Measurements from ENCODE around the gene ZNF560. TPM values are rescaled to one million over a fixed set of nuclear protein-coding genes. Genes with fewer than 3 reads are reported as not detected.
"Not testable (repeated sequence)": the region's sequence is repeated elsewhere in the genome, so short reads cannot be mapped to it uniquely, and the experiment has no call there.

ZNF560 gene
- polyA plus RNA-seq (2012; ENCODE audit: low read depth, missing spikeins): 0.23 TPM

GRCh38 chr19:9498183-9498902 is at the start of gene ZNF560:
ZNF560 (minus strand) TSS chr19:9498616; CDS start chr19:9475313, 23,303 bp downstream.
- FAIRE-seq (no peak), DNase-seq (ENCODE audit: insufficient read length, low spot score) (no peak)
- TF ChIP-seq PAX5 (IDR thresholded peaks at IDR 0.05; ENCODE audit: insufficient read depth, low read length, severe bottlenecking) (no peak), POU2F2 (IDR thresholded peaks at IDR 0.05; ENCODE audit: low read depth, low read length) (no peak), SPI1 (IDR thresholded peaks at IDR 0.05; ENCODE audit: low read depth, low read length) (no peak), POLR2AphosphoS5 (IDR thresholded peaks at IDR 0.05; ENCODE audit: low read depth, low read length) (no peak), POLR2A (IDR thresholded peaks at IDR 0.05; ENCODE audit: low read depth, low read length) (no peak), TAF1 (IDR thresholded peaks at IDR 0.05; ENCODE audit: low read depth, low read length) (no peak)

- no peak for DNase-seq (ENCODE audit: insufficient read length, low spot score)
- TF ChIP-seq POU2F2 (IDR thresholded peaks at IDR 0.05; ENCODE audit: low read depth, low read length) (no peak), TAF1 (IDR thresholded peaks at IDR 0.05; ENCODE audit: low read depth, low read length) (no peak)
- no peak for FAIRE-seq
Measured at GRCh38 chr19:9547870-9548269, 49.5 kb upstream of the ZNF560 start.

GRCh38 chr19:9541281-9541680 is 42.9 kb upstream of the ZNF560 start:
- not testable (repeated sequence) for FAIRE-seq; DNase-seq (ENCODE audit: insufficient read length, low spot score)

GRCh38 chr19:9539921-9540320 is 41.5 kb upstream of the ZNF560 start:
- not testable (repeated sequence) for DNase-seq (ENCODE audit: insufficient read length, low spot score); FAIRE-seq

GRCh38 chr19:9539201-9539600 is 40.8 kb upstream of the ZNF560 start:
- FAIRE-seq; DNase-seq (ENCODE audit: insufficient read length, low spot score): not testable (repeated sequence)

GRCh38 chr19:9538183-9539058 is 40.0 kb upstream of the ZNF560 start, which contains the start of gene ZNF426:
ZNF426 (minus strand) TSS chr19:9538645; CDS start chr19:9536232, 2,413 bp downstream.
- FAIRE-seq (peak; percentile 92), DNase-seq (ENCODE audit: insufficient read length, low spot score) (peak; percentile 83)
- TF ChIP-seq SPI1 (IDR thresholded peaks at IDR 0.05; ENCODE audit: low read depth, low read length) (no peak), POLR2A (IDR thresholded peaks at IDR 0.05; ENCODE audit: low read depth, low read length) (0 out of 2 replicates have a peak, but pooled peaks have one; percentile 32), POU2F2 (IDR thresholded peaks at IDR 0.05; ENCODE audit: low read depth, low read length) (peak; percentile 76; the same call in 1 of the 2 replicates), PAX5 (IDR thresholded peaks at IDR 0.05; ENCODE audit: insufficient read depth, low read length, severe bottlenecking) (no peak), POLR2AphosphoS5 (IDR thresholded peaks at IDR 0.05; ENCODE audit: low read depth, low read length) (0 out of 2 replicates have a peak, but pooled peaks have one; percentile 38), TAF1 (IDR thresholded peaks at IDR 0.05; ENCODE audit: low read depth, low read length) (peak; percentile 67)

GRCh38 chr19:9535934-9536333 is 37.5 kb upstream of the ZNF560 start:
- no peak for FAIRE-seq
- TF ChIP-seq SPI1 (IDR thresholded peaks at IDR 0.05; ENCODE audit: low read depth, low read length): no peak
- TF ChIP-seq TAF1 (IDR thresholded peaks at IDR 0.05; ENCODE audit: low read depth, low read length): no peak
- no peak for TF ChIP-seq PAX5 (IDR thresholded peaks at IDR 0.05; ENCODE audit: insufficient read depth, low read length, severe bottlenecking)
- no peak for TF ChIP-seq POLR2A (IDR thresholded peaks at IDR 0.05; ENCODE audit: low read depth, low read length)
- TF ChIP-seq POLR2AphosphoS5 (IDR thresholded peaks at IDR 0.05; ENCODE audit: low read depth, low read length): no peak
- no peak for TF ChIP-seq POU2F2 (IDR thresholded peaks at IDR 0.05; ENCODE audit: low read depth, low read length)

GRCh38 chr19:9531933-9532332 is 33.5 kb upstream of the ZNF560 start:
- no peak for FAIRE-seq
- no peak for DNase-seq (ENCODE audit: insufficient read length, low spot score)
- TF ChIP-seq POLR2A (IDR thresholded peaks at IDR 0.05; ENCODE audit: low read depth, low read length) (no peak), SPI1 (IDR thresholded peaks at IDR 0.05; ENCODE audit: low read depth, low read length) (no peak), POLR2AphosphoS5 (IDR thresholded peaks at IDR 0.05; ENCODE audit: low read depth, low read length) (no peak), PAX5 (IDR thresholded peaks at IDR 0.05; ENCODE audit: insufficient read depth, low read length, severe bottlenecking) (no peak), TAF1 (IDR thresholded peaks at IDR 0.05; ENCODE audit: low read depth, low read length) (no peak), POU2F2 (IDR thresholded peaks at IDR 0.05; ENCODE audit: low read depth, low read length) (no peak)

More at GRCh38 chr19:9535934-9536333, 37.5 kb upstream of the ZNF560 start:
- no peak for DNase-seq (ENCODE audit: insufficient read length, low spot score)

- TF ChIP-seq POU2F2 (IDR thresholded peaks at IDR 0.05; ENCODE audit: low read depth, low read length) (no peak), SPI1 (IDR thresholded peaks at IDR 0.05; ENCODE audit: low read depth, low read length) (no peak), POLR2AphosphoS5 (IDR thresholded peaks at IDR 0.05; ENCODE audit: low read depth, low read length) (0 out of 2 replicates have a peak, but pooled peaks have one; percentile 25)
- DNase-seq (ENCODE audit: insufficient read length, low spot score): no peak
- no peak for FAIRE-seq
Measured at GRCh38 chr19:9528757-9529336, 30.4 kb upstream of the ZNF560 start.

GRCh38 chr19:9523885-9524474 is 25.6 kb upstream of the ZNF560 start:
- FAIRE-seq (no peak), DNase-seq (ENCODE audit: insufficient read length, low spot score) (no peak)
- TF ChIP-seq POLR2A (IDR thresholded peaks at IDR 0.05; ENCODE audit: low read depth, low read length) (no peak), POLR2AphosphoS5 (IDR thresholded peaks at IDR 0.05; ENCODE audit: low read depth, low read length) (no peak), SPI1 (IDR thresholded peaks at IDR 0.05; ENCODE audit: low read depth, low read length) (no peak), TAF1 (IDR thresholded peaks at IDR 0.05; ENCODE audit: low read depth, low read length) (no peak), POU2F2 (IDR thresholded peaks at IDR 0.05; ENCODE audit: low read depth, low read length) (no peak), PAX5 (IDR thresholded peaks at IDR 0.05; ENCODE audit: insufficient read depth, low read length, severe bottlenecking) (no peak)
